GM21515 (cell line): ENCODE data around the gene NUDT17.
A peak's percentile ranks its signal among the peaks of the same experiment; 100 is the strongest.

Experiments used
- ATAC-seq: cut with Tn5 transposase; IDR thresholded peaks from one replicate; pipeline ENCODE4 v1.9.1; 2021; ENCODE audit not compliant: unreplicated experiment

The NUDT17 gene

GRCh38 chr1:145846201-145846612 is 777 bp downstream of the NUDT17 start:
- ATAC-seq, result no peak

- no peak for ATAC-seq
Observed at GRCh38 chr1:145847827-145848226, 2.4 kb downstream of the NUDT17 start.

GRCh38 chr1:145849356-145850160 is 4.1 kb downstream of the NUDT17 start:
- no peak for ATAC-seq

- no peak for ATAC-seq
Observed at GRCh38 chr1:145855426-145855948, 10.1 kb downstream of the NUDT17 start.

- no peak for ATAC-seq
Observed at GRCh38 chr1:145857170-145857569, 11.7 kb downstream of the NUDT17 start.

GRCh38 chr1:145858238-145858900 is 12.9 kb downstream of the NUDT17 start:
- ATAC-seq, result no peak

- ATAC-seq, result peak; percentile 81
Observed at GRCh38 chr1:145858901-145859490, 13.6 kb downstream of the NUDT17 start, which contains the start of gene PIAS3. Gene PIAS3, minus strand, starts transcription at chr1:145859081. Its CDS starts 91 bp downstream, at chr1:145858990.

- ATAC-seq, result peak; percentile 65
Observed at GRCh38 chr1:145859491-145860023, 14.1 kb downstream of the NUDT17 start.

GRCh38 chr1:145863282-145864018 is 18.0 kb downstream of the NUDT17 start:
- ATAC-seq, result no peak

- no peak for ATAC-seq
Observed at GRCh38 chr1:145868232-145868631, 22.8 kb downstream of the NUDT17 start.

- ATAC-seq, result no peak
Observed at GRCh38 chr1:145871994-145872924, 26.8 kb downstream of the NUDT17 start.

- ATAC-seq, result no peak
Observed at GRCh38 chr1:145874646-145875045, 29.2 kb downstream of the NUDT17 start.

- no peak for ATAC-seq
Observed at GRCh38 chr1:145877923-145878486, 32.6 kb downstream of the NUDT17 start.

- ATAC-seq, result no peak
Observed at GRCh38 chr1:145878724-145879123, 33.3 kb downstream of the NUDT17 start.

GRCh38 chr1:145879775-145880174 is 34.3 kb downstream of the NUDT17 start:
- no peak for ATAC-seq

- no peak for ATAC-seq
Observed at GRCh38 chr1:145884675-145885074, 39.2 kb downstream of the NUDT17 start.

- peak; percentile 96 for ATAC-seq
Observed at GRCh38 chr1:145885738-145886287, 40.4 kb downstream of the NUDT17 start, which contains the start of gene ANKRD35. Gene ANKRD35, minus strand, starts transcription at chr1:145885866. Its CDS starts 108 bp downstream, at chr1:145885758.

GRCh38 chr1:145886390-145886789 is 41.0 kb downstream of the NUDT17 start:
- no peak for ATAC-seq

GRCh38 chr1:145886816-145887215 is 41.4 kb downstream of the NUDT17 start:
- ATAC-seq, result no peak
